Glutamatergic neuron (in vitro differentiated cells): ENCODE results near the gene KCNQ1. TPM values are rescaled to one million over a fixed set of nuclear protein-coding genes. Genes with fewer than 3 reads are reported as not detected.

Experiments
- DNase-seq: peaks from one replicate; pipeline ENCODE4 v3.0.0; 2022
- H3K27ac Mint-ChIP-seq: one replicate; pipeline ENCODE4 v1.8.0; 2020; ENCODE audit warnings: mild to moderate bottlenecking, mixed read lengths, inconsistent platforms; ENCODE audit not compliant: unreplicated experiment
- H3K27me3 Mint-ChIP-seq: one replicate; pipeline ENCODE4 v1.8.0; 2020; ENCODE audit warnings: mild to moderate bottlenecking, moderate library complexity, mixed read lengths, inconsistent platforms; ENCODE audit not compliant: unreplicated experiment
- H3K36me3 Mint-ChIP-seq: one replicate; pipeline ENCODE4 v1.8.0; 2020; ENCODE audit warnings: mild to moderate bottlenecking, mixed read lengths, inconsistent platforms; ENCODE audit not compliant: unreplicated experiment
- H3K4me1 Mint-ChIP-seq: one replicate; pipeline ENCODE4 v1.8.0; 2020; ENCODE audit warnings: mild to moderate bottlenecking, low read depth, mixed read lengths, inconsistent platforms; ENCODE audit not compliant: unreplicated experiment
- H3K4me3 Mint-ChIP-seq: one replicate; pipeline ENCODE4 v1.8.0; 2020; ENCODE audit warnings: mild to moderate bottlenecking, mixed read lengths, inconsistent platforms; ENCODE audit not compliant: unreplicated experiment
- H3K9me3 Mint-ChIP-seq: one replicate; pipeline ENCODE4 v1.8.0; 2020; ENCODE audit warnings: mild to moderate bottlenecking, moderate library complexity, mixed read lengths, inconsistent platforms; ENCODE audit not compliant: unreplicated experiment
- total RNA-seq: library from RNA; stranded (reverse); fragmentation: NEBNext Ultra II Directional; extraction: Animal tissue kit (Norgen Biotek cat#: 25700); gene quantifications from one replicate; pipeline ENCODE4 v1.2.1, GENCODE V29; 2021; ENCODE audit not compliant: unreplicated experiment
- TF ChIP-seq, protein P1 (sequence below): fragments of 200-600 bp; sonication (generic); IDR thresholded peaks from one replicate; pipeline ENCODE4 v1.5.0; 2021; ENCODE audit not compliant: partially characterized antibody, unreplicated experiment

Gene KCNQ1
- total RNA-seq, 1 donor from 2014 or later, result 0.44 TPM

DNA sequence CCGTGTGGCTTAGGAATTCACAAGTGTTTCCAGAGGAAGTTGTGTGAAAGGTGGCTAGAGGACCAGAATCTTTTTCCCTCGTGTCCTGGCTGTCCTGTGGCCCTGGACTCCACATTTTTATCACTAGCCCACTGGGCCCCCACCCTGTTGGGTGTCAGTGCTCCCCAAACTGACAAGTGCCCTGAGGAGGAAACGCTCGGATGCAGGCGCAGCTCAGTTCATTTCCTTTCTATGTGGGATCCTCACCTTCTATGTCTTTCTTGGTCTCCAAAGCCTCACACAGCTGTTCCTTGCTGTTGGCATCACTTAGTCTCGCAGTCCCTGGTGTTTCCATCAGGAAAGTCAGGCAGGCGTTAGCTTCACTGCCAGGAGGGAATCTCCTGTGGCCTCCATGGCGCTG lies 323.0 kb downstream of the KCNQ1 start:
- Mint-ChIP-seq H3K36me3 (peaks cover 8% of the 10 kb centered on the region), H3K27ac (no peak overlapping the region), H3K4me1 (peaks cover 17% of the 10 kb centered on the region), H3K27me3 (peaks cover 5% of the 10 kb centered on the region), H3K4me3 (no peak overlapping the region), H3K9me3 (peaks cover 3% of the 10 kb centered on the region)
- DNase-seq, result no peak
- TF ChIP-seq, protein P1, sequence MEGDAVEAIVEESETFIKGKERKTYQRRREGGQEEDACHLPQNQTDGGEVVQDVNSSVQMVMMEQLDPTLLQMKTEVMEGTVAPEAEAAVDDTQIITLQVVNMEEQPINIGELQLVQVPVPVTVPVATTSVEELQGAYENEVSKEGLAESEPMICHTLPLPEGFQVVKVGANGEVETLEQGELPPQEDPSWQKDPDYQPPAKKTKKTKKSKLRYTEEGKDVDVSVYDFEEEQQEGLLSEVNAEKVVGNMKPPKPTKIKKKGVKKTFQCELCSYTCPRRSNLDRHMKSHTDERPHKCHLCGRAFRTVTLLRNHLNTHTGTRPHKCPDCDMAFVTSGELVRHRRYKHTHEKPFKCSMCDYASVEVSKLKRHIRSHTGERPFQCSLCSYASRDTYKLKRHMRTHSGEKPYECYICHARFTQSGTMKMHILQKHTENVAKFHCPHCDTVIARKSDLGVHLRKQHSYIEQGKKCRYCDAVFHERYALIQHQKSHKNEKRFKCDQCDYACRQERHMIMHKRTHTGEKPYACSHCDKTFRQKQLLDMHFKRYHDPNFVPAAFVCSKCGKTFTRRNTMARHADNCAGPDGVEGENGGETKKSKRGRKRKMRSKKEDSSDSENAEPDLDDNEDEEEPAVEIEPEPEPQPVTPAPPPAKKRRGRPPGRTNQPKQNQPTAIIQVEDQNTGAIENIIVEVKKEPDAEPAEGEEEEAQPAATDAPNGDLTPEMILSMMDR, result no peak

DNA sequence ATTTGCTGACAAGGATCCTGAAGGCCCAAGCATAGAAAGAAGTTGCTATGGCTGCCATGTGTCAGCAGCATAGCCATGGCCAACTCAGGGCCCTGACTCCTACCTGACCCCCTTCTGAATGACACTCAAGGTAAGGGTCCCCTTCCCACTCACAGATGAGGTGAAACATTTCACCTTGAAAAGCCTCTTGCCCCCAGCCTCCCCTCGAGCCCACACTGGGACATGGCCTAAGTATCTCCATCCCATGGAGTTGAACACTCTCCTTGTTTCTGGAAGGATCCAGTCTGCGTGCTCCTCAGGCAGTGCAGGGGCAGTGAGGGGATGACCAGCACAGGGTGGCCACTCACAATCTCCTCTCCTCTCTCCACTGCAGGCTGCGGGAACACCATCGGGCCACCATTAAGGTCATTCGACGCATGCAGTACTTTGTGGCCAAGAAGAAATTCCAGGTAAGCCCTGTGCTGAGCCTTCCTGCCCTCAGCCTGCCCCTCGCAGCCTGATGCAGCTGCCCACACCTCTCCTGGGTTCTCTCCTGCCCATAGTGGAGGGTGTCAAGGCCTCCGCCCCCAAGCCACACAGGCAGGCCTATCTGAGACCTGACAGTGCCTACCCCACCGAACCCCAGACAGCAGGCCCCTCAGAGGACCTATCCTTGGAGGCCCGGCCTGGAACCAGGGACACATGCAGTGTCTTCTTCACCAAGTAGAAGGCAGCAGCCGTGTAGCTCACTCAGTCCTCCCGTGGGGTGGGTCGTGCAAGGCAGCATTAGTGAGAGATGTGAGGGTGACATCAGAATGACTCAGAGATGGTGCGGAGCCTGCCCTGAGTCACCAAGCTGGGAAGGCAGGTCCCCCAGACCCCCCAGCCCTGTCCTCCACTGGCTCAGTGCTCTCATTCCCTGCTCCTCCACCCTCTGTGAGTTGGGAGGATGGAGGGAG lies 323.9 kb downstream of the KCNQ1 start:
- peak; percentile 5 for DNase-seq
- no peak overlapping the region for H3K4me3 Mint-ChIP-seq
- TF ChIP-seq, protein P1, result no peak
- peaks cover 5% of the 10 kb centered on the region for H3K27me3 Mint-ChIP-seq
- peaks cover 17% of the 10 kb centered on the region for H3K4me1 Mint-ChIP-seq
- H3K27ac Mint-ChIP-seq, result no peak overlapping the region
- peaks cover 4% of the 10 kb centered on the region for H3K9me3 Mint-ChIP-seq
- peaks cover 9% of the 10 kb centered on the region for H3K36me3 Mint-ChIP-seq

DNA sequence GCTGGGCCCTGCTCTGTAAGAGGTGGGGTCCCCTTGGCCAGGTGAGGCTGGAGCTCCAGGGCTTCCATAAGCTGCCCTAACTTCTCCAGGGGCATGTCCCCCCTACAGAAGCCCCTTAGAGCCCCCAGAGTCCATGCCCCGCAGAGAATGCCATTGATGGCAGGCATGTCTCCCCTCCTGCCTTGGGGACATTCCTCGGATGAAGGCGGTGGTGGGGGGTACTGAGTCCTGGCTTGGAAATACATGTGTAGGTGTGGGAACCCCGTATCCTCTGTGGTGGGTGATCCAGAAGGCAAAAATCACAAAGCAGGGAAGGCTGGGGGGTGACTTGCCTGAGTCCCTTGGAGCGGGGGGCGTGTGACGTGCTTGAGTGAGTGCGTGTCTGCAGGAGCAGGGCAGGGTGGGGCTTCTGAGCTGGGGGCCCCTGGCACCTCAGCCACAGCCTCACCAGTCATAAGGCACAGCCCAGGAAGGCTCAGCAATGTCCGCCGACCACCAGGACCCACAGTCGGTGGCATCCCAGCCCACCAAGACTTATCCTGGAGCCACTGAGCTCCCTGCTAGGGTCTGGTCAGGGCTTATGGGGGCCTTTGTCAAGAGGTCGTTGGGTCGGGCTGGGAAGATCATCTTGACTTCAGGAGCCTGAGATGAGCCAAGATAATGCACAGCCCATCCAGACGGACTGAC lies 324.7 kb downstream of the KCNQ1 start:
- Mint-ChIP-seq H3K9me3 (peaks cover 4% of the 10 kb centered on the region), H3K4me1 (peaks cover 10% of the 10 kb centered on the region), H3K27ac (no peak overlapping the region), H3K27me3 (peaks cover 1% of the 10 kb centered on the region), H3K4me3 (no peak overlapping the region), H3K36me3 (peaks cover 12% of the 10 kb centered on the region)
- DNase-seq, result peak; percentile 6
- TF ChIP-seq, protein P1, result no peak

DNA sequence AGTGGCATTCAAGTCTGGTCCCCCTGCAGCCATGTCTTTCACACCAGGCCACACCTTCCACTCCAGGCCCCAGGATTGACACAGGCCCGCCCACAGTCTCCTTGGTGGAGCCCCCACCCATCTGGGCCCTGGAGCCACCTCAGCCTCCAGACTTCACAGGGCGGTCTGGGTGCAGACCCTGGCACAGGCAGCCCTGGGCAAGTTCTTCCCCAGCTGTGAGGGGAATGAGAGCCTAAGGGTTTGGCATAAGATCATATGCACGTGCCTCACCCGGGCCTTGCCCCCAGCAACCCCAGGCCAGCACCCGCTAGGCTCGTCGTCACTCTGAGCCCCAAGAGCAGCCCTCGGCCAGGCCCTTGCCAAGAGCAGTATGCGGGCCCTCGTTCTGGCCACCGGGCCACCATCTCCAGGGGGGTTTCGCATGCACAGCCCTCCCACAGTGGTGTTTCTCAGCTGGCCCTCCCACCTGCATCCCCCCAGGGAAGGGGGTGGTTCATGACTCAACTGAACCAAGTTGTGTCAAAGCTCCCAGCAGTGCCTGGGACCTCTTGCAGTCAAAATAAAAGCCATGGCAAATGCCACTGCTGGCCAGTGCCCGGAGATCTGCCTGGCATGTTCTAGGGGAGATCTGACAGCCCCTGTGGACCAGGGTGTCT lies 325.4 kb downstream of the KCNQ1 start:
- TF ChIP-seq, protein P1, result no peak
- H3K4me3 Mint-ChIP-seq, result no peak overlapping the region
- H3K27me3 Mint-ChIP-seq, result peaks cover 1% of the 10 kb centered on the region
- peaks cover 12% of the 10 kb centered on the region for H3K36me3 Mint-ChIP-seq
- peak; percentile 7 for DNase-seq
- H3K4me1 Mint-ChIP-seq, result peaks cover 7% of the 10 kb centered on the region
- H3K27ac Mint-ChIP-seq, result no peak overlapping the region
- peaks cover 4% of the 10 kb centered on the region for H3K9me3 Mint-ChIP-seq
